Breast epithelium (tissue), 3 donors: Measurements from ENCODE around the gene TRAM2.

Experiments
- POLR2A ChIP-seq: fragments of 450-650 bp; IDR thresholded peaks from one replicate; pipeline ENCODE4 v1.6.1; 2016; ENCODE audit warnings: antibody characterized with exemption, mild to moderate bottlenecking, moderate library complexity
- POLR2AphosphoS5 ChIP-seq, 3 donors: sonication (generic); formaldehyde crosslinking; IDR thresholded peaks; one replicate each; pipeline ENCODE4 v1.6.1; 2017; ENCODE audit warnings: antibody characterized with exemption in 3 of 3
- TF ChIP-seq, protein P1 (sequence below), 3 donors: fragments of 450-650 bp; IDR thresholded peaks; one replicate each; pipeline ENCODE4 v1.5.1; 2016 to 2017; ENCODE audit warnings: antibody characterized with exemption in 3 of 3, mild to moderate bottlenecking in 3 of 3, moderate library complexity in 3 of 3

- TF ChIP-seq, protein P1, sequence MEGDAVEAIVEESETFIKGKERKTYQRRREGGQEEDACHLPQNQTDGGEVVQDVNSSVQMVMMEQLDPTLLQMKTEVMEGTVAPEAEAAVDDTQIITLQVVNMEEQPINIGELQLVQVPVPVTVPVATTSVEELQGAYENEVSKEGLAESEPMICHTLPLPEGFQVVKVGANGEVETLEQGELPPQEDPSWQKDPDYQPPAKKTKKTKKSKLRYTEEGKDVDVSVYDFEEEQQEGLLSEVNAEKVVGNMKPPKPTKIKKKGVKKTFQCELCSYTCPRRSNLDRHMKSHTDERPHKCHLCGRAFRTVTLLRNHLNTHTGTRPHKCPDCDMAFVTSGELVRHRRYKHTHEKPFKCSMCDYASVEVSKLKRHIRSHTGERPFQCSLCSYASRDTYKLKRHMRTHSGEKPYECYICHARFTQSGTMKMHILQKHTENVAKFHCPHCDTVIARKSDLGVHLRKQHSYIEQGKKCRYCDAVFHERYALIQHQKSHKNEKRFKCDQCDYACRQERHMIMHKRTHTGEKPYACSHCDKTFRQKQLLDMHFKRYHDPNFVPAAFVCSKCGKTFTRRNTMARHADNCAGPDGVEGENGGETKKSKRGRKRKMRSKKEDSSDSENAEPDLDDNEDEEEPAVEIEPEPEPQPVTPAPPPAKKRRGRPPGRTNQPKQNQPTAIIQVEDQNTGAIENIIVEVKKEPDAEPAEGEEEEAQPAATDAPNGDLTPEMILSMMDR (IDR thresholded peaks at IDR 0.05), result no peak
- TF ChIP-seq POLR2AphosphoS5 (IDR thresholded peaks at IDR 0.05) (no peak), POLR2A (no peak)
These were observed 58.4 kb downstream of the TRAM2 start for GRCh38 chr6:52518279-52518945.
